HuH-7.5 (cell line): ENCODE measurements around the gene NCMAP.

ENCODE experiments used
- DNase-seq: peaks from one replicate; pipeline ENCODE4 v3.0.0; 2011; ENCODE audit warnings: low spot score

The NCMAP gene

DNA sequence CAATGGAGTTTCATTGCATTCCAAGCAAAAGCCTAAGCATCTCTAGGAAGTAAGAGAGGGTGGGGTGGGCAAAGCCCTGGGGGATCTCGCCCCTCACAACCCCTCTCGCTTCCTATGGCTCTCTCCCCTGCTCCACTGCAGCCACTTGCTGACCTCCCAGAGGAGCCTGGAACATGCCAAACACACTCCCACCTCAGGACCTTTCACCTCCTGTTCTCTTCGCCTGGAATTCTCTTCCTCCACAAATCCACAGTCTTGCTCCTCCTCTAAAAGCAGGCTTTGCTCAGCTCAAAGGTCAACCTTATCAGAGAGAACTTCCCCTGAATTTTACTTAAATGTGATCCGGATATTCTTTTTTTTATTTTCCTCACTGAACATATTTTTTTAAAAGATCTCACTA, 66.3 kb downstream of the NCMAP start:
- no peak for DNase-seq

DNA sequence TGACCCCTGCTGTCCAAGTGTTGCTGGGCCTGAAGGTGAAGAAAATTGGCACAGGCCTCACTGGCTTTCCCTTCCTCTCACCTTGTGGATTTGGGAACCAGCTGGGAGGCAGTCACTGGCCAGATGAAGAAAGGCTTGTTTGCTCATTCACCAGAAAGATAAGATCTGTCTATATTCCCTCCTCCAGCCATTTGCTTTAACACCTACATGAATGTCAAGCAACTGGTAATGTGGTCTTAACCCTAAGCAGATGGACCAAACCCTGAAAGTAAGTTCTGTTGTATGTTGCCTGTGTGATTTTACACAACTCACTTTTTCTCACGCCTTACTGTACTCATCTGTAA, 76.9 kb downstream of the NCMAP start:
- DNase-seq, result no peak

GRCh38 chr1:24635195-24635843, 79.4 kb downstream of the NCMAP start:
- DNase-seq, result peak; percentile 43

- DNase-seq, result no peak
These were observed 80.9 kb downstream of the NCMAP start for GRCh38 chr1:24636661-24637357.

DNA sequence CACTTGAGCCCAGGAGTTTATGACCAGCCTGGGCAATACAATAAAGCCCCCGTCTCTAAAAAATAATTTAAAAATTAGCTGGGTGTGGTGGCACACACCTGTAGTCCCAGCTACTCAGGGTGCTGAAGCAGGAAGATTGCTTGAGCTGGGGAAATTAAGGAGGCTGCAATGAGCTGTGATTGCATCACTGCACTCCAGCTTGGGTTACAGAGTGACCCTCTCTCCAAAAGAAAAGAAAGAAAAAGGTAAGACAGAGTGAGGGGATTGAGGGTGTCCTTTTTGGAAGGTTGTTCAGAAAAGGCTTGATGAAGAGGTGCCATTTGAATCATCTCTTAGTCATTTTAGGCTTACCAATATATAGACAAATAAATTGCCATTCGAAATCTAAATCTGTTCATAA, 83.2 kb downstream of the NCMAP start:
- no peak for DNase-seq

DNA sequence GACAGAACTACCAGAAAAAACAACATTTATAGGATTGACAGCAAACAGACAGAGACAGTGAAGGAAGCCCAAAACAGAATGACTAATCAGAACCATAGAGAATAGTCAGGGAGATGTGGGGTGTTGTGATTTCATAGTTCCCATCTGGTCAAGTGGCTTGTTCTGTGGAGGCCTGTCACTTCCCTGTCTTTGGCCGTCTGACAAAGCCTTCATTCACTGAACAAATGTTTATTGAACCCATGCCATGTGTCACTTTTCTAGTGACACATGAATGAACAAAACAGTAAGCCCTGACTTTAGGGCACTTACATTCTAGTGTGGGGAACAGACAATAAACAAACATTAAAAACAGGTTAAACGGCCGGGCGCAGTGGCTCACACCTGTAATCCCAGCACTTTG, 84.0 kb downstream of the NCMAP start:
- no peak for DNase-seq

- DNase-seq, result no peak
These were observed 84.4 kb downstream of the NCMAP start for GRCh38 chr1:24640288-24640687.

DNA sequence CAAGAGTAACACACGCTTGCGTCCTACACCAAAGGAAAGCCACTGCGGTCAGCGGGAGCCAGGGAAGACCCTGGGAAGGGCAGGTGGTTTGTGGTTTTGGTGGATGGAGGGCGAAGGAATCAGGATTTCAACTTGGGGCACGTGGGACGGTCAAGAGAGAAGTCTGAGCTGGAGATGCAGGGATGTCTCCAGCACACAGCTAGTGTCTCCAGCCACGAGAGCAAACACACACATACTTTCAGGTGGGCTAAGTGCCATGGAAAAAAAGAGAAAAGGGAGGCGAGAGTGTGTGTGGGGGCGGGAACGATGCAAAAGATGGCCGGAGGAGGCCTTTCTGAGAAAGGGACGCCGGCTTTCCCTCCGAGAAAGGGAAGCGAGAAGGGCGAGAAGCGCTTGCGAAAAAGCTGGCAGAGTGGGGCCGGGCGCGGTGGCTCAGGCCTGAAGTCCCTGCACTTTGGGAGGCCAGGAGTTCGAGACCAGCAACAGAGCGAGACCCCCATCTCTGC, 85.8 kb downstream of the NCMAP start:
- DNase-seq, result no peak

DNA sequence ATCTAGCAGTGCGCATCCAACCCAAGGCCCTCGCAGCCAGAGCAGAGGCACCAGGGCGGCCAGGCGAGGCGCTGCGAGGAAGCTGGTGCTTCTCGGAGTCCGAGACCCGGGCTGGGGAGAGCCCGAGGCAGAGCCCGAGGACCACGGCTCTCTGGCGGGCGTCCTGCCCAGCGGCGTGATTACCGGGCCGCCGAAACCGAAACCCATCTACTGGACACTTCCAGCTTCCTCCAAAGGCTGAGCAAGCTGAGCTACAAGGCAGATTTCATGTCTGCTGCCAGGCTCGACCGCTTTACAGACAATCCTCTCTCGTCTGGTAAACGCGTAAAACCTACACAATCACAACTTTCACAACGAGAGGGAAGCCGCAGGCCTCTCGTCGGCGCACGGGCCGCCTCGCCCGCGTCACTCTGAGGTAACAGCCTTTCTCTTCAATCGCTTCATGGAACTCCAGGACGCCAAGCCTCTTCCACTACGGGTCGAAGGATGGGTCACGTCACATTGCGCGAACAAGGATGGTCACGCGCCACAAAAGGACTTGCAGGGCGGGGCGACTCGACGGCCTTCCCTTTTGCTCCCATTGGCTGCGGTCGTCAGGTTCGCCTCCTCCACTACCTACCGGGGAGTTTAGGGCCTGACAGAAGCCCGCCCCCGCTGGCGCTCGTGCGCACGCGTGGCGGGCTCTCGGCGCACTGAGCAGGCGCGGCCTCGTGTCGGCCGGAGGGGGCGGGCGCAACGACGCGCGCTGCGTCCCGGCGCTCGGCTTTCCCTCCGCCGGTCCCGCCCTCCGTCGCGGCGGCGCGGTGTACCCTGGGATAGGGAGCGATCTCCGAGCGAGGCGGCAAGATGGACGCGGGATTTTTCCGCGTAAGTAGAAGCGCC, 86.8 kb downstream of the NCMAP start, which contains the start of gene SRRM1:
Gene SRRM1 (plus strand): TSS at position 822 of the 882 bp plus-strand sequence. CDS start 25 bp downstream, at position 847.
- DNase-seq, result peak; percentile 88

GRCh38 chr1:24643363-24644099, 87.6 kb downstream of the NCMAP start:
- DNase-seq, result peak; percentile 31

DNA sequence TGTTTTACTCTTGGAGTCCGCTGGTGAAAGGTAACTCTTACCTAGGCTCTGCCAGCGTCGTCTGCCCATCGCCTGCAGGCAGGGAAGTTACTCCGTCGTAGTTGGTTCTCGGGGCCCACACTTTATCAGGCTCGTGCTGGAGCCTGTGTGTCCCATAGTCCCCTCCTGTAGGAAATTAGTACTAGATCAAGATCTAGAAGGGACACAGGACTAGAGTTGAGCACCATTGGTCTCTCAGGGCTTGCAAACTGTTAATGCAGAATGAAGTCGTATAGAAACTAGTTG, 88.2 kb downstream of the NCMAP start:
- DNase-seq, result no peak

DNA sequence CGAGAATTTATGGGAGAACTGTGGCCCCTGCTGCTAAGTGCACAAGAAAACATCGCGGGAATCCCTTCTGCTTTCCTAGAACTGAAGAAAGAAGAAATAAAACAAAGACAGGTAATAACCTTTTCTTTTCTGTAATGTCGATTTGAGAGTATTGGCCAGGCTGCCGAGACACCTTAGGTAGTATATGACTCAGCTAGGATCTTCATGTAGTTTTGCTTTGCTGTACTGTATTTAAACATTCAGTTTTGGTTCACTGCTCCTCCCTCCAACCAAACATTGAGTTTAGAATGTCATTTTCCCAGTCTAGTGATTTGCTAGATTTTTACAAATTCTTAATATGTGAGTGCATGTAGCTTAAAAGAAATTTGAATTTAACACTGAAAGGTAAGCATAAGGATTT, 93.0 kb downstream of the NCMAP start:
- DNase-seq, result no peak

DNA sequence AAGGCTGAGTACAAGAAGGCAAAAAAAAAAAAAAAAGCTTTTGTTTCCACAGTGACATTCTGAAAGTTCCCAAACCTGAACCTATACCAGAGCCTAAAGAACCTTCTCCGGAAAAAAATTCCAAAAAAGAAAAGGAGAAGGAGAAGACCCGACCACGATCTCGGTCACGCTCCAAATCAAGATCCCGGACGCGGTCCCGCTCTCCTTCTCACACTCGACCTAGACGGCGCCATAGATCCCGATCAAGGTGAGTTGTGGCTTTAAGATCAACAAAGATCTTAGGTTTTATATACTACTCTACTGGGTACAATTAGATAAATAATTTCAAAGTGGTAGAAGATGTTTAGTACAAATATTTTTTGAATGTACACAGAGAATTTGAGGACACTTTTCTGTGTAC, 96.5 kb downstream of the NCMAP start:
- DNase-seq, result no peak

DNA sequence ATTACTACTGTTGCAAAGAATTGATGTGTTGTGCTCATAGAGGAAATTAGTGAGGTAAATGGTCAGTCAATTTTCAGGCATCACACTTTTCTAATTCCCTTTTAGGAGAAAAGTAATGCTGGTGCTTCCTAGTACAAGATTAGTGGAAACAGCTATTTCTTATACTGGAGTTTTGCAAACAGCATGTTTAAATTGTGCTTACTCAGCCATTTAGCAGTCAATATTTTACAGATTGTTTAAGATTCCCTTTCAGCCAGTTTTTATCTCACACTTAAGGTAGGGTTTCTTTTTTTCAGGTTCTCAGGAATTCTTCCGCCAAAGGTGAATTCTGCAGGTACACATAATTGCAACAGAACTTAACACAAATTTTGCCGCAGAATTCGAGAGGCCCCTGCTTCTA, 98.1 kb downstream of the NCMAP start:
- no peak for DNase-seq

GRCh38 chr1:24656046-24656445, 100.2 kb downstream of the NCMAP start:
- no peak for DNase-seq

DNA sequence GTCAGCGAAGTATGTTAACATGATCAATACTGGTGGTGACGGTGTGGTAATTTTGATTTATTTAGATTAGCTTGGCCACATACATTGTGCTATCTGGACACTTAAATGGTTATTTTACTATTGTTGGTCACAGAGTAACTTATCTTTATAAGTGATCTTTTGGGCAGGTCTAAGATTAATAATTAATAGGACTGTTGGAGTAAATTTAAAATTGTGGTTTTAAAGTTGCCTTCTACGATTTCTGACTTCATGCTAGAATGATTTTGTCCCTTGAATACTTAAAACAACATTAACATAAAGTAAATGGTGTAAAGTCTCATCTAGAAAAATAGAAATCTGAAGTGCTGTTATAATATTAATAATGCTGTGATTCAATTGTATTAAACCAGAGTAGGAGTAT, 101.9 kb downstream of the NCMAP start:
- no peak for DNase-seq
